Keratinocyte (primary cell): ENCODE data around the gene ABI1. TPM values are rescaled to one million over a fixed set of nuclear protein-coding genes. Genes with fewer than 3 reads are reported as not detected.

Experiments
- DNase-seq: peaks from one replicate; pipeline ENCODE4 v3.0.0-alpha.2; 2011; ENCODE audit warnings: low read depth, missing footprints, low spot score
- FAIRE-seq: peaks from 2 replicates; lab custom pipeline; 2011; peaks lifted over from hg19 to GRCh38; lab: Jason Lieb, UNC
- H2AFZ ChIP-seq: 2 replicates; pipeline ENCODE4 v1.6.0; 2012; ENCODE audit warnings: low read length, control low read depth, inconsistent platforms; ENCODE audit not compliant: control insufficient read depth
- H3K27ac ChIP-seq: 2 replicates; pipeline ENCODE4 v1.5.1; 2011; ENCODE audit warnings: low read length; ENCODE audit not compliant: control insufficient read depth, insufficient read depth
- H3K27me3 ChIP-seq: 3 replicates; pipeline ENCODE4 v1.6.0; 2011; ENCODE audit warnings: low read length; ENCODE audit not compliant: control insufficient read depth, insufficient read depth; ENCODE audit errors: extremely low read depth
- H3K36me3 ChIP-seq, 2 experiments: 2 replicates in 1 of 2; 3 replicates in 1 of 2; pipeline ENCODE4 v1.5.1; 2011; ENCODE audit warnings: low read length in 2 of 2, mild to moderate bottlenecking in 1 of 2; ENCODE audit not compliant: control insufficient read depth in 2 of 2, insufficient read depth in 2 of 2; ENCODE audit errors: extremely low read depth in 1 of 2
- H3K4me1 ChIP-seq: 3 replicates; pipeline ENCODE4 v1.5.1; 2011; ENCODE audit warnings: low read length; ENCODE audit not compliant: control insufficient read depth, insufficient read depth; ENCODE audit errors: extremely low read depth
- H3K4me2 ChIP-seq: 3 replicates; pipeline ENCODE4 v1.6.0; 2011; ENCODE audit warnings: low read depth, low read length; ENCODE audit not compliant: control insufficient read depth, insufficient read depth; ENCODE audit errors: extremely low read depth
- H3K4me3 ChIP-seq, 3 experiments: fragments of 200-600 bp in 1 of 3; sonication (generic) in 1 of 3; 2 replicates in 2 of 3; 3 replicates in 1 of 3; pipeline ENCODE4 v1.5.1; 2011 to 2016; ENCODE audit warnings: low read length in 3 of 3, mild to moderate bottlenecking in 3 of 3, control low read depth in 2 of 3, inconsistent platforms in 1 of 3, low read depth in 1 of 3, mixed read lengths in 1 of 3, mixed run types in 1 of 3, moderate library complexity in 1 of 3; ENCODE audit not compliant: control insufficient read depth in 2 of 3, insufficient read depth in 2 of 3; ENCODE audit errors: extremely low read depth in 1 of 3
- H3K79me2 ChIP-seq: 2 replicates; pipeline ENCODE4 v1.6.0; 2012; ENCODE audit warnings: low read length; ENCODE audit not compliant: control insufficient read depth, insufficient read depth
- H3K9ac ChIP-seq: 3 replicates; pipeline ENCODE4 v1.6.0; 2011; ENCODE audit warnings: low read length; ENCODE audit not compliant: control insufficient read depth, insufficient read depth; ENCODE audit errors: extremely low read depth
- H3K9me1 ChIP-seq: 3 replicates; pipeline ENCODE4 v1.6.0; 2011; ENCODE audit warnings: low read length; ENCODE audit not compliant: control insufficient read depth, insufficient read depth; ENCODE audit errors: extremely low read depth
- H3K9me3 ChIP-seq: 2 replicates; pipeline ENCODE4 v1.5.1; 2012; ENCODE audit warnings: low read depth, low read length; ENCODE audit not compliant: control insufficient read depth
- H4K20me1 ChIP-seq: 3 replicates; pipeline ENCODE4 v1.6.0; 2011; ENCODE audit warnings: low read length; ENCODE audit not compliant: control insufficient read depth, insufficient read depth; ENCODE audit errors: extremely low read depth
- EZH2 ChIP-seq: IDR thresholded peaks from one replicate; pipeline ENCODE4 v1.6.1; 2012; ENCODE audit warnings: inconsistent platforms, mild to moderate bottlenecking, low read length, moderate library complexity
- dilution Hi-C: fragments of 300-500 bp; cut with MboI; formaldehyde crosslinking; loops from one replicate; pipeline ENCODE4 v1.7.0; 2020; ENCODE audit warnings: low sequenced_read_pairs; ENCODE audit not compliant: extremely low pct_ligation_motif_present
- polyA plus RNA-seq, 5 experiments: library from polyadenylated mRNA; depleted of rRNA in 3 of 5; stranded (reverse) in 3 of 5; stranded (forward) in 1 of 5; unstranded in 1 of 5; fragments of >200 nt; gene quantifications; 1 replicate in 1 of 5; 2 replicates in 3 of 5; 3 replicates in 1 of 5; pipeline versions ENCODE4 v1.2.1 to v1.2.3, GENCODE V29; 2011 to 2012; ENCODE audit warnings: missing spikeins in 2 of 5, low read depth in 1 of 5, low replicate concordance in 1 of 5
- TF ChIP-seq, protein P1 (sequence below), 3 experiments: IDR thresholded peaks in 1 of 3; conservative IDR thresholded peaks in 1 of 3; optimal IDR thresholded peaks in 1 of 3; 2 replicates in 2 of 3; 3 replicates in 1 of 3; pipeline versions ENCODE3 to v1.5.1; 2011; ENCODE audit warnings: low read length in 3 of 3, mild to moderate bottlenecking in 3 of 3, moderate library complexity in 2 of 3, control low read depth in 1 of 3, inconsistent platforms in 1 of 3; ENCODE audit not compliant: insufficient read depth in 2 of 3; ENCODE audit errors: extremely low read depth in 1 of 3

ABI1 gene
- polyA plus RNA-seq, 1 donor (not counting 4 experiments of a cell fraction or from before 2014, with no cell fraction given): 78.9 TPM

DNA sequence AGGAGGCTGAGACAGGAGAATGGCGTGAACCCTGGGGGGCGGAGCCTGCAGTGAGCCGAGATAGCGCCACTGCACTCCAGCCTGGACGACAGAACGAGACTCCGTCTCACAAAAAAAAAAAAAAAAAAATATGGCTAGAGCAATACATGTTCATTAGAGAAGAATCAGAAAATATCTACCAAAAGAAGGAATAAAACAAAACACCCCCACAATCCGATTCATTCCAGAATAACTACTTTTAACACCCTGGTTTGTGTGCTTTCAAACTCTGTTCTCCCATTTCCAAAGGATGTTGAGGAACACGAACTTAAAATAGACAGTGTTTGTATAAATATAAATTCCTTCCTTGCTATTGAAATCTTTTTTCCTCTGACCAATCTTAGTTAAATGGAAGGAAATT is 156.8 kb downstream of the ABI1 start:
- H3K79me2 ChIP-seq: peaks cover 42% of the 10 kb centered on the region
- FAIRE-seq (no peak), DNase-seq (no peak)
- H3K27me3 ChIP-seq: no peaks in the 10 kb centered on the region
- no peak overlapping the region for H3K27ac ChIP-seq
- no peak overlapping the region for H2AFZ ChIP-seq
- H3K4me3 ChIP-seq: no peak overlapping the region
- H3K9me3 ChIP-seq: no peaks in the 10 kb centered on the region
- no peaks in the 10 kb centered on the region for H3K9me1 ChIP-seq
- H3K9ac ChIP-seq: no peak overlapping the region
- TF ChIP-seq, protein P1, sequence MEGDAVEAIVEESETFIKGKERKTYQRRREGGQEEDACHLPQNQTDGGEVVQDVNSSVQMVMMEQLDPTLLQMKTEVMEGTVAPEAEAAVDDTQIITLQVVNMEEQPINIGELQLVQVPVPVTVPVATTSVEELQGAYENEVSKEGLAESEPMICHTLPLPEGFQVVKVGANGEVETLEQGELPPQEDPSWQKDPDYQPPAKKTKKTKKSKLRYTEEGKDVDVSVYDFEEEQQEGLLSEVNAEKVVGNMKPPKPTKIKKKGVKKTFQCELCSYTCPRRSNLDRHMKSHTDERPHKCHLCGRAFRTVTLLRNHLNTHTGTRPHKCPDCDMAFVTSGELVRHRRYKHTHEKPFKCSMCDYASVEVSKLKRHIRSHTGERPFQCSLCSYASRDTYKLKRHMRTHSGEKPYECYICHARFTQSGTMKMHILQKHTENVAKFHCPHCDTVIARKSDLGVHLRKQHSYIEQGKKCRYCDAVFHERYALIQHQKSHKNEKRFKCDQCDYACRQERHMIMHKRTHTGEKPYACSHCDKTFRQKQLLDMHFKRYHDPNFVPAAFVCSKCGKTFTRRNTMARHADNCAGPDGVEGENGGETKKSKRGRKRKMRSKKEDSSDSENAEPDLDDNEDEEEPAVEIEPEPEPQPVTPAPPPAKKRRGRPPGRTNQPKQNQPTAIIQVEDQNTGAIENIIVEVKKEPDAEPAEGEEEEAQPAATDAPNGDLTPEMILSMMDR (optimal IDR thresholded peaks at IDR 0.05 in 1 of 3, IDR thresholded peaks at IDR 0.05 in 1 of 3, conservative IDR thresholded peaks at IDR 0.05 in 1 of 3; ENCODE audit: extremely low read depth in 1 of 3, insufficient read depth in 2 of 3, low read length in 3 of 3): no peak
- no peak for TF ChIP-seq EZH2
- peaks cover 11 to 21% of the 10 kb centered on the region in 2 experiments for H3K36me3 ChIP-seq
- H3K4me2 ChIP-seq: no peak overlapping the region
- peaks cover 3% of the 10 kb centered on the region for H3K4me1 ChIP-seq
- dilution Hi-C loops: no loop called here
- peaks cover 4% of the 10 kb centered on the region for H4K20me1 ChIP-seq

DNA sequence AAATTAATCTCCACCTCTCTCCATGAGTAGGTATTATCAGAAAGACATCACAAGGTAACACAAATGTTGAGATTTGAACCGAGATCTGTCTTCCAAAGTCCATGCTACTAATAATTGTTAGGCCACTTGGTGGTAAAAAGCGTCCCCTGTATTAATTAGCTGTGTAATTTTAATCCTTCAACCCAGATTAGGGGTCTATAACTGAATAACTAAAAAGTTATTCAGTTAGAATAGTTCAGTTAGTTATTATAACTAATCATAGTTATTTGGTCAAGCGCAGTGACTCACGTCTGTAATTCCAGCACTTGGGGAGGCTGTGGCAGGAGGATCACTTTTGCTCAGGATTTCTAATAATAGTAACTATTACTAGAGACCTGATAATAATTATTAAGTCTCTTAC is 157.7 kb downstream of the ABI1 start:
- H3K27ac ChIP-seq: no peak overlapping the region
- DNase-seq (no peak), FAIRE-seq (no peak)
- no peaks in the 10 kb centered on the region for H3K9me3 ChIP-seq
- dilution Hi-C loops: no loop called here
- H3K79me2 ChIP-seq: peaks cover 50% of the 10 kb centered on the region
- no peaks in the 10 kb centered on the region for H3K9me1 ChIP-seq
- no peak overlapping the region for H3K4me2 ChIP-seq
- TF ChIP-seq, protein P1 (optimal IDR thresholded peaks at IDR 0.05 in 1 of 3, IDR thresholded peaks at IDR 0.05 in 1 of 3, conservative IDR thresholded peaks at IDR 0.05 in 1 of 3; ENCODE audit: extremely low read depth in 1 of 3, insufficient read depth in 2 of 3, low read length in 3 of 3): no peak
- TF ChIP-seq EZH2: no peak
- no peaks in the 10 kb centered on the region for H3K27me3 ChIP-seq
- no peak overlapping the region for H3K4me3 ChIP-seq
- H3K9ac ChIP-seq: no peak overlapping the region
- peaks cover 11 to 17% of the 10 kb centered on the region in 2 experiments for H3K36me3 ChIP-seq
- peaks cover 6% of the 10 kb centered on the region for H3K4me1 ChIP-seq
- peaks cover 4% of the 10 kb centered on the region for H4K20me1 ChIP-seq
- H2AFZ ChIP-seq: no peak overlapping the region
